Measurements from ENCODE around the gene ZNF431. TPM values are rescaled to one million over a fixed set of nuclear protein-coding genes. Genes with fewer than 3 reads are reported as not detected.

The ZNF431 gene
- polyA plus RNA-seq, 1 of the 3 experiments (the other 2 are of a cell fraction): 2.4 TPM

DNA sequence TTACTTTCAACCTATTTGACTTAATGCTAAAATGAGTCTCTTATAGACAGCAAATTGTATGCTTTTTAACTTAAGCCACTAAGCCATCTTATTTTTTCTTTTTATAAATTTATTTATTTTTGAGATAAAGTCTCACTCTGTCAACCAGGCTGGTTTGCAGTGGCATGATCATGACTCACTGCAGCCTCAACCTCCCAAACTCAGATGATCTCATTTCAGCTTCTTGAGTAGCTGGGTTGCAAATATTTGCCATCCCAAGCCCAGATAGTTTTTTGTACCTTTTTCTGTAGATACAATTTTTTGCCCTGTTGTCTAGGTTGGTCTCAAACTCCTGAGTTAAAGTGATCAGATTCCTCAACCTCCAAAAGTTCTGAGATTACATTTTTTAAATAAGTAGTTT lies 32.7 kb upstream of the ZNF431 start (continued):
- TF ChIP-seq NFIC (IDR thresholded peaks at IDR 0.05; ENCODE audit: borderline replicate concordance) (no peak), SMC3 (IDR thresholded peaks at IDR 0.05; ENCODE audit: low read depth, low read length) (no peak), JUND (IDR thresholded peaks at IDR 0.05) (no peak), EP300 (IDR thresholded peaks at IDR 0.05; ENCODE audit: borderline replicate concordance in 1 of 2, low read depth in 1 of 2, low read length in 1 of 2) (no peak), RFX5 (IDR thresholded peaks at IDR 0.05; ENCODE audit: low read length) (no peak)
- TF ChIP-seq, protein P1, sequence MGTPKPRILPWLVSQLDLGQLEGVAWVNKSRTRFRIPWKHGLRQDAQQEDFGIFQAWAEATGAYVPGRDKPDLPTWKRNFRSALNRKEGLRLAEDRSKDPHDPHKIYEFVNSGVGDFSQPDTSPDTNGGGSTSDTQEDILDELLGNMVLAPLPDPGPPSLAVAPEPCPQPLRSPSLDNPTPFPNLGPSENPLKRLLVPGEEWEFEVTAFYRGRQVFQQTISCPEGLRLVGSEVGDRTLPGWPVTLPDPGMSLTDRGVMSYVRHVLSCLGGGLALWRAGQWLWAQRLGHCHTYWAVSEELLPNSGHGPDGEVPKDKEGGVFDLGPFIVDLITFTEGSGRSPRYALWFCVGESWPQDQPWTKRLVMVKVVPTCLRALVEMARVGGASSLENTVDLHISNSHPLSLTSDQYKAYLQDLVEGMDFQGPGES (IDR thresholded peaks at IDR 0.05; ENCODE audit: low read depth, low read length): no peak
- TF ChIP-seq, protein P2, sequence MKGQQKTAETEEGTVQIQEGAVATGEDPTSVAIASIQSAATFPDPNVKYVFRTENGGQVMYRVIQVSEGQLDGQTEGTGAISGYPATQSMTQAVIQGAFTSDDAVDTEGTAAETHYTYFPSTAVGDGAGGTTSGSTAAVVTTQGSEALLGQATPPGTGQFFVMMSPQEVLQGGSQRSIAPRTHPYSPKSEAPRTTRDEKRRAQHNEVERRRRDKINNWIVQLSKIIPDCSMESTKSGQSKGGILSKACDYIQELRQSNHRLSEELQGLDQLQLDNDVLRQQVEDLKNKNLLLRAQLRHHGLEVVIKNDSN (IDR thresholded peaks at IDR 0.05; ENCODE audit: borderline replicate concordance, low read depth): no peak

DNA sequence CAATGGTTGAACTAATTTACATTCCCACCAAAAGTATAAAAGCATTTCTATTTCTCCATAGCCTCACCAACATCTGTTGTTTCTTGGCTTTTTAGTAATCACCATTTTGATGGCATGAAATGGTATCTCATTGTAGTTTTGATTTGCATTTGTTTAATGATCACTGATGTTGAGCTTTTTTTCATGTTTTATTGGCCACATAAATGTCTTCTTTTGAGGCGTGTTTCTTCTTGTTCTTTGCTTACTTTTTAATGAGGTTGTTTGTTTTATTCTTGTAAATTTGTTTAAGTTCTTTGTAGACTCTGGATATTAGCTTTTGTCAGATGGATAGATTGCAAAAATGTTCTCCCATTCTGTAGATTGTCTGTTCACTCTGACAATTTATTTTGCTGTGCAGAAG lies 31.7 kb upstream of the ZNF431 start:
- Histone ChIP-seq H3K9me3 (no peaks in the 10 kb centered on the region), H3K27ac (ENCODE audit: low read depth in 2 of 2, low read length in 1 of 2) (no peak overlapping the region), H3K9ac (no peak overlapping the region), H3K4me2 (no peak overlapping the region), H3K9me2 (no peaks in the 10 kb centered on the region), H3K4me3 (ENCODE audit: low read depth in 2 of 2, low read length in 1 of 2) (no peak overlapping the region), H3K4me1 (ENCODE audit: control insufficient read depth in 1 of 2, insufficient read depth in 2 of 2, low read depth in 1 of 2, low read length in 1 of 2) (no peaks in the 10 kb centered on the region), H3K36me3 (replicated peaks in 1 of 2; ENCODE audit: control insufficient read depth in 1 of 2, insufficient read depth in 2 of 2, low read length in 1 of 2) (peaks cover 0 to 51% of the 10 kb centered on the region in 2 experiments), H3K79me2 (ENCODE audit: insufficient read depth) (peaks cover 46% of the 10 kb centered on the region), H3F3A (replicated peaks; ENCODE audit: insufficient read depth) (peaks cover 7% of the 10 kb centered on the region), H2AFZ (ENCODE audit: low read depth) (no peak overlapping the region), H4K20me1 (ENCODE audit: insufficient read depth) (no peaks in the 10 kb centered on the region), H3K27me3 (ENCODE audit: insufficient read depth) (no peaks in the 10 kb centered on the region)
- DNase-seq: no peak
- 96% methylated on average over 1 of the region's 1 CpG for WGBS (ENCODE audit: low lambda C conversion rate)
- ChIA-PET POLR2A (no interaction called here), CTCF (no interaction called here)
- no peak for TF ChIP-seq GABPA (IDR thresholded peaks at IDR 0.05; ENCODE audit: low read depth)

DNA sequence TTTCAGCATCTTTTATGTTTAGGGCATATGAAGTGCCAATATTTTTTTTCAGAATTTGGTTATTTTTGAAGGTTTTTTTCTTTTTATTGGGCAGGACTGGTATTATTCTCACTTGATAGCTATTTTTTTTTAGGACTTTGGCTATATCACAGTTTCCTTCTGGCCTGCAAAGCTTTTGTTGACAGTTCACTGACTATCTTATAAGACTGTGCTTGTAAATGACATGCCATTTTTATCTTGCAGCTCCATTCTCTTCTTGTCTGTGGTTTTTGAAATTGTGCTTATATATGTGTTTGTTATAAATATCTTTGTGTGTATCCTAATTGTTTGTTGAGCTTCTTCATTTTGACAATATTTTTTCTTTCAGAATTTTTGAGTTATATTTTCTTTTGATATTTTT lies 26.4 kb upstream of the ZNF431 start:
- Histone ChIP-seq H3K4me1 (ENCODE audit: control insufficient read depth in 1 of 2, insufficient read depth in 2 of 2, low read depth in 1 of 2, low read length in 1 of 2) (no peaks in the 10 kb centered on the region), H3K27ac (ENCODE audit: low read depth in 2 of 2, low read length in 1 of 2) (no peak overlapping the region), H3K4me2 (no peak overlapping the region), H3K27me3 (ENCODE audit: insufficient read depth) (no peaks in the 10 kb centered on the region), H4K20me1 (ENCODE audit: insufficient read depth) (no peaks in the 10 kb centered on the region), H3K4me3 (ENCODE audit: low read depth in 2 of 2, low read length in 1 of 2) (no peak overlapping the region), H3K36me3 (replicated peaks in 1 of 2; ENCODE audit: control insufficient read depth in 1 of 2, insufficient read depth in 2 of 2, low read length in 1 of 2) (peaks cover 20 to 63% of the 10 kb centered on the region in 2 experiments), H2AFZ (ENCODE audit: low read depth) (no peak overlapping the region), H3F3A (replicated peaks; ENCODE audit: insufficient read depth) (no peaks in the 10 kb centered on the region), H3K79me2 (ENCODE audit: insufficient read depth) (peaks cover 39% of the 10 kb centered on the region), H3K9ac (no peak overlapping the region), H3K9me3 (peaks cover 5% of the 10 kb centered on the region; the same call in 1 of the 2 replicates), H3K9me2 (no peaks in the 10 kb centered on the region)
- ChIA-PET POLR2A (no interaction called here), CTCF (interaction anchor here (0.6 kb wide), 1 partner anchor 17 kb away, joined by 3 read pairs; no protein-coding TSS in a partner anchor)
- DNase-seq: no peak
- TF ChIP-seq NRF1 (IDR thresholded peaks at IDR 0.05; ENCODE audit: low read depth, low read length) (no peak), CHD2 (IDR thresholded peaks at IDR 0.05; ENCODE audit: low read length, partially characterized antibody) (no peak), FOSL2 (IDR thresholded peaks at IDR 0.05; ENCODE audit: borderline replicate concordance, low read depth) (no peak), TAF1 (IDR thresholded peaks at IDR 0.05; ENCODE audit: borderline replicate concordance, low read depth, low read length) (no peak), JUND (IDR thresholded peaks at IDR 0.05) (no peak), RXRA (IDR thresholded peaks at IDR 0.05; ENCODE audit: borderline replicate concordance, low read depth) (no peak)
- TF ChIP-seq, protein P1 (IDR thresholded peaks at IDR 0.05; ENCODE audit: low read depth, low read length): no peak
- TF ChIP-seq, protein P3, sequence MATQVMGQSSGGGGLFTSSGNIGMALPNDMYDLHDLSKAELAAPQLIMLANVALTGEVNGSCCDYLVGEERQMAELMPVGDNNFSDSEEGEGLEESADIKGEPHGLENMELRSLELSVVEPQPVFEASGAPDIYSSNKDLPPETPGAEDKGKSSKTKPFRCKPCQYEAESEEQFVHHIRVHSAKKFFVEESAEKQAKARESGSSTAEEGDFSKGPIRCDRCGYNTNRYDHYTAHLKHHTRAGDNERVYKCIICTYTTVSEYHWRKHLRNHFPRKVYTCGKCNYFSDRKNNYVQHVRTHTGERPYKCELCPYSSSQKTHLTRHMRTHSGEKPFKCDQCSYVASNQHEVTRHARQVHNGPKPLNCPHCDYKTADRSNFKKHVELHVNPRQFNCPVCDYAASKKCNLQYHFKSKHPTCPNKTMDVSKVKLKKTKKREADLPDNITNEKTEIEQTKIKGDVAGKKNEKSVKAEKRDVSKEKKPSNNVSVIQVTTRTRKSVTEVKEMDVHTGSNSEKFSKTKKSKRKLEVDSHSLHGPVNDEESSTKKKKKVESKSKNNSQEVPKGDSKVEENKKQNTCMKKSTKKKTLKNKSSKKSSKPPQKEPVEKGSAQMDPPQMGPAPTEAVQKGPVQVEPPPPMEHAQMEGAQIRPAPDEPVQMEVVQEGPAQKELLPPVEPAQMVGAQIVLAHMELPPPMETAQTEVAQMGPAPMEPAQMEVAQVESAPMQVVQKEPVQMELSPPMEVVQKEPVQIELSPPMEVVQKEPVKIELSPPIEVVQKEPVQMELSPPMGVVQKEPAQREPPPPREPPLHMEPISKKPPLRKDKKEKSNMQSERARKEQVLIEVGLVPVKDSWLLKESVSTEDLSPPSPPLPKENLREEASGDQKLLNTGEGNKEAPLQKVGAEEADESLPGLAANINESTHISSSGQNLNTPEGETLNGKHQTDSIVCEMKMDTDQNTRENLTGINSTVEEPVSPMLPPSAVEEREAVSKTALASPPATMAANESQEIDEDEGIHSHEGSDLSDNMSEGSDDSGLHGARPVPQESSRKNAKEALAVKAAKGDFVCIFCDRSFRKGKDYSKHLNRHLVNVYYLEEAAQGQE (IDR thresholded peaks at IDR 0.05; ENCODE audit: low read depth, low read length): no peak
- TF ChIP-seq, protein P4, sequence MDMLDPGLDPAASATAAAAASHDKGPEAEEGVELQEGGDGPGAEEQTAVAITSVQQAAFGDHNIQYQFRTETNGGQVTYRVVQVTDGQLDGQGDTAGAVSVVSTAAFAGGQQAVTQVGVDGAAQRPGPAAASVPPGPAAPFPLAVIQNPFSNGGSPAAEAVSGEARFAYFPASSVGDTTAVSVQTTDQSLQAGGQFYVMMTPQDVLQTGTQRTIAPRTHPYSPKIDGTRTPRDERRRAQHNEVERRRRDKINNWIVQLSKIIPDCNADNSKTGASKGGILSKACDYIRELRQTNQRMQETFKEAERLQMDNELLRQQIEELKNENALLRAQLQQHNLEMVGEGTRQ (IDR thresholded peaks at IDR 0.05; ENCODE audit: borderline replicate concordance, low read depth, low read length): no peak
- TF ChIP-seq, protein P5, sequence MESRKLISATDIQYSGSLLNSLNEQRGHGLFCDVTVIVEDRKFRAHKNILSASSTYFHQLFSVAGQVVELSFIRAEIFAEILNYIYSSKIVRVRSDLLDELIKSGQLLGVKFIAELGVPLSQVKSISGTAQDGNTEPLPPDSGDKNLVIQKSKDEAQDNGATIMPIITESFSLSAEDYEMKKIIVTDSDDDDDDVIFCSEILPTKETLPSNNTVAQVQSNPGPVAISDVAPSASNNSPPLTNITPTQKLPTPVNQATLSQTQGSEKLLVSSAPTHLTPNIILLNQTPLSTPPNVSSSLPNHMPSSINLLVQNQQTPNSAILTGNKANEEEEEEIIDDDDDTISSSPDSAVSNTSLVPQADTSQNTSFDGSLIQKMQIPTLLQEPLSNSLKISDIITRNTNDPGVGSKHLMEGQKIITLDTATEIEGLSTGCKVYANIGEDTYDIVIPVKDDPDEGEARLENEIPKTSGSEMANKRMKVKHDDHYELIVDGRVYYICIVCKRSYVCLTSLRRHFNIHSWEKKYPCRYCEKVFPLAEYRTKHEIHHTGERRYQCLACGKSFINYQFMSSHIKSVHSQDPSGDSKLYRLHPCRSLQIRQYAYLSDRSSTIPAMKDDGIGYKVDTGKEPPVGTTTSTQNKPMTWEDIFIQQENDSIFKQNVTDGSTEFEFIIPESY (IDR thresholded peaks at IDR 0.05; ENCODE audit: borderline replicate concordance, low read depth): no peak
